ENCODE measurements around the gene HACE1.
"Not testable (repeated sequence)": the region's sequence is repeated elsewhere in the genome, so short reads cannot be mapped to it uniquely, and the experiment has no call there.

Gene HACE1

GRCh38 chr6:104737567-104737966 lies 122.2 kb downstream of the HACE1 start:
- not testable (repeated sequence) for H3K27me3 ChIP-seq (ENCODE audit: control insufficient read depth in 1 of 2, insufficient read depth in 2 of 2, low read length in 2 of 2); H3K9me3 ChIP-seq (ENCODE audit: control insufficient read depth in 2 of 2, low read length in 2 of 2); H3K36me3 ChIP-seq (ENCODE audit: control insufficient read depth in 2 of 2, insufficient read depth in 2 of 2, low read length in 2 of 2); H3K4me1 ChIP-seq (ENCODE audit: control insufficient read depth, insufficient read depth, low read length); H3K27ac ChIP-seq (ENCODE audit: low read length); H3K4me3 ChIP-seq (ENCODE audit: low read length in 2 of 2); H3K9ac ChIP-seq (ENCODE audit: low read length in 2 of 2)

DNA sequence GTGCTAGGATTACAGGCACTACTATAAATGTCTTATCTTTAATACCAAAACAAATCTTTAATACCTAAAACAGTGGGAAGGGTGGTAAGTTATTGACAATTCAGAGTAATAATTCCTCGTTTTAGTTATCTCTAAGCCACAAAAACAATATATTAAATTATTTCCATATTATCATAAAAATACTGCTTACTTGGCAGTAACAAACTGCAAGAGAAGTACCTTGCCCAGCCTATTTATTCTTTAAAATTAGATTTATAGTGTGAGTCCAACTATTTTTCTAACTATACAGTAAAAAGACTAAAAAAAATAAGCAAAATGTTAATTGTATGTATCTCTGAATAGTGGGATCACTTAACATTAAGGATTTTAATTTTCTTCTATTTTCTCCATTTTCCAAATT lies 123.2 kb downstream of the HACE1 start:
- H3K9me3 ChIP-seq (ENCODE audit: control insufficient read depth in 2 of 2, low read length in 2 of 2), result no peaks in the 10 kb centered on the region
- no peaks in the 10 kb centered on the region for H3K27me3 ChIP-seq (ENCODE audit: control insufficient read depth in 1 of 2, insufficient read depth in 2 of 2, low read length in 2 of 2)
- no peak overlapping the region for H3K4me3 ChIP-seq (ENCODE audit: low read length in 2 of 2)
- H3K27ac ChIP-seq (ENCODE audit: low read length), result no peak overlapping the region
- H3K4me1 ChIP-seq (ENCODE audit: control insufficient read depth, insufficient read depth, low read length), result no peaks in the 10 kb centered on the region
- H3K9ac ChIP-seq (ENCODE audit: low read length in 2 of 2), result no peak overlapping the region
- H3K36me3 ChIP-seq (ENCODE audit: control insufficient read depth in 2 of 2, insufficient read depth in 2 of 2, low read length in 2 of 2), result no peaks in the 10 kb centered on the region

DNA sequence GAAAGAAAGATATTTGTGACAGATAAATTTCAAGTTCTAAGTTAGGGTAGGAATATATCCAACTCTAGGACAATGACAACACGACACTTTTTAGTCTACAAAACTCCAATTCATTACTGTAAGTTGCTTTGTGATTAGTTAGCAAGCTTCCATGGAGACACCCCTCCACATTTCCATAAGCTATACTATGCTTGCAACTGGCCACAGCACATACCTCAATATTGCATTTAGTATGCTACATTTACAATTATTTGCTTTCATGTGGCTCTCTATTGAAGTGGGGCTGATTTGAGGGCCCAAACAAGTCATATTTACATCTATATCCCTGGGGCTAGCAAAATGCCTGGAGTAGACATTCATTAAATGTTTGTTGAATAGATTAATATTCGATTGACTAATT lies 129.3 kb downstream of the HACE1 start:
- Histone ChIP-seq H3K27ac (ENCODE audit: low read length) (no peak overlapping the region), H3K27me3 (ENCODE audit: control insufficient read depth in 1 of 2, insufficient read depth in 2 of 2, low read length in 2 of 2) (no peaks in the 10 kb centered on the region), H3K4me1 (ENCODE audit: control insufficient read depth, insufficient read depth, low read length) (no peaks in the 10 kb centered on the region), H3K9ac (ENCODE audit: low read length in 2 of 2) (no peak overlapping the region), H3K4me3 (ENCODE audit: low read length in 2 of 2) (no peak overlapping the region), H3K36me3 (ENCODE audit: control insufficient read depth in 2 of 2, insufficient read depth in 2 of 2, low read length in 2 of 2) (no peaks in the 10 kb centered on the region), H3K9me3 (ENCODE audit: control insufficient read depth in 2 of 2, low read length in 2 of 2) (no peaks in the 10 kb centered on the region)

DNA sequence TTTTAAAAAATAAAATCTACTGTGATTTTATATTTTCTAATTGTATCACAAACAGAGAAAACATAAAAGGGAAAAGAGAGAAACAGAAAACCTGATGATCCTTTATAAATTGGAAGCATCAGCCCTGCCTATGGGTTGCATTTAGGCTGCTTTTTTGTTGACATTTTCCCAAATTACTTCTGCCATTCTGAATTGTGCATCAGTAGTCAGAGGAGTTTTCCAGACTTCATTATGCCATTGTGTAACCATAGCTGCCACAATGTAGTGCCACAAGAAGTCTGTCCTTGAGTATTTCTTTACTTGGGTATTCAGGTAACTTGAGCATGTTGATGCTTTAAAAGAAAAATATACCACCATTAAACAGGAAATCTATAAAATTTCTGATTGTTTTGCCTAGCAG lies 130.3 kb downstream of the HACE1 start:
- H3K36me3 ChIP-seq (ENCODE audit: control insufficient read depth in 2 of 2, insufficient read depth in 2 of 2, low read length in 2 of 2), result no peaks in the 10 kb centered on the region
- no peaks in the 10 kb centered on the region for H3K27me3 ChIP-seq (ENCODE audit: control insufficient read depth in 1 of 2, insufficient read depth in 2 of 2, low read length in 2 of 2)
- H3K4me3 ChIP-seq (ENCODE audit: low read length in 2 of 2), result no peak overlapping the region
- no peaks in the 10 kb centered on the region for H3K9me3 ChIP-seq (ENCODE audit: control insufficient read depth in 2 of 2, low read length in 2 of 2)
- H3K9ac ChIP-seq (ENCODE audit: low read length in 2 of 2), result no peak overlapping the region
- no peak overlapping the region for H3K27ac ChIP-seq (ENCODE audit: low read length)
- no peaks in the 10 kb centered on the region for H3K4me1 ChIP-seq (ENCODE audit: control insufficient read depth, insufficient read depth, low read length)

GRCh38 chr6:104728448-104728847 lies 131.3 kb downstream of the HACE1 start:
- Histone ChIP-seq H3K27ac (ENCODE audit: low read length) (no peak overlapping the region), H3K9me3 (ENCODE audit: control insufficient read depth in 2 of 2, low read length in 2 of 2) (no peaks in the 10 kb centered on the region), H3K4me3 (ENCODE audit: low read length in 2 of 2) (no peak overlapping the region), H3K36me3 (ENCODE audit: control insufficient read depth in 2 of 2, insufficient read depth in 2 of 2, low read length in 2 of 2) (no peaks in the 10 kb centered on the region), H3K27me3 (ENCODE audit: control insufficient read depth in 1 of 2, insufficient read depth in 2 of 2, low read length in 2 of 2) (no peaks in the 10 kb centered on the region), H3K4me1 (ENCODE audit: control insufficient read depth, insufficient read depth, low read length) (no peaks in the 10 kb centered on the region), H3K9ac (ENCODE audit: low read length in 2 of 2) (no peak overlapping the region)

- Histone ChIP-seq H3K36me3 (ENCODE audit: control insufficient read depth in 2 of 2, insufficient read depth in 2 of 2, low read length in 2 of 2) (no peaks in the 10 kb centered on the region), H3K9ac (ENCODE audit: low read length in 2 of 2) (no peak overlapping the region), H3K9me3 (ENCODE audit: control insufficient read depth in 2 of 2, low read length in 2 of 2) (no peaks in the 10 kb centered on the region)
Measured at GRCh38 chr6:104718672-104719071, 141.0 kb downstream of the HACE1 start.

GRCh38 chr6:104716858-104717257 lies 142.9 kb downstream of the HACE1 start:
- Histone ChIP-seq H3K4me3 (ENCODE audit: low read length in 2 of 2) (no peak overlapping the region), H3K9ac (ENCODE audit: low read length in 2 of 2) (no peak overlapping the region), H3K9me3 (ENCODE audit: control insufficient read depth in 2 of 2, low read length in 2 of 2) (no peaks in the 10 kb centered on the region), H3K4me1 (ENCODE audit: control insufficient read depth, insufficient read depth, low read length) (no peaks in the 10 kb centered on the region), H3K36me3 (ENCODE audit: control insufficient read depth in 2 of 2, insufficient read depth in 2 of 2, low read length in 2 of 2) (no peaks in the 10 kb centered on the region), H3K27ac (ENCODE audit: low read length) (no peak overlapping the region), H3K27me3 (ENCODE audit: control insufficient read depth in 1 of 2, insufficient read depth in 2 of 2, low read length in 2 of 2) (no peaks in the 10 kb centered on the region)

More at GRCh38 chr6:104718672-104719071, 141.0 kb downstream of the HACE1 start:
- H3K27me3 ChIP-seq (ENCODE audit: control insufficient read depth in 1 of 2, insufficient read depth in 2 of 2, low read length in 2 of 2), result no peaks in the 10 kb centered on the region
- no peak overlapping the region for H3K27ac ChIP-seq (ENCODE audit: low read length)
- H3K4me3 ChIP-seq (ENCODE audit: low read length in 2 of 2), result no peak overlapping the region
- no peaks in the 10 kb centered on the region for H3K4me1 ChIP-seq (ENCODE audit: control insufficient read depth, insufficient read depth, low read length)

- Histone ChIP-seq H3K4me3 (ENCODE audit: low read length in 2 of 2) (no peak overlapping the region), H3K4me1 (ENCODE audit: control insufficient read depth, insufficient read depth, low read length) (no peaks in the 10 kb centered on the region), H3K9me3 (ENCODE audit: control insufficient read depth in 2 of 2, low read length in 2 of 2) (no peaks in the 10 kb centered on the region), H3K9ac (ENCODE audit: low read length in 2 of 2) (no peak overlapping the region), H3K27me3 (ENCODE audit: control insufficient read depth in 1 of 2, insufficient read depth in 2 of 2, low read length in 2 of 2) (no peaks in the 10 kb centered on the region), H3K27ac (ENCODE audit: low read length) (no peak overlapping the region), H3K36me3 (ENCODE audit: control insufficient read depth in 2 of 2, insufficient read depth in 2 of 2, low read length in 2 of 2) (no peaks in the 10 kb centered on the region)
Measured at GRCh38 chr6:104714796-104715195, 144.9 kb downstream of the HACE1 start.

DNA sequence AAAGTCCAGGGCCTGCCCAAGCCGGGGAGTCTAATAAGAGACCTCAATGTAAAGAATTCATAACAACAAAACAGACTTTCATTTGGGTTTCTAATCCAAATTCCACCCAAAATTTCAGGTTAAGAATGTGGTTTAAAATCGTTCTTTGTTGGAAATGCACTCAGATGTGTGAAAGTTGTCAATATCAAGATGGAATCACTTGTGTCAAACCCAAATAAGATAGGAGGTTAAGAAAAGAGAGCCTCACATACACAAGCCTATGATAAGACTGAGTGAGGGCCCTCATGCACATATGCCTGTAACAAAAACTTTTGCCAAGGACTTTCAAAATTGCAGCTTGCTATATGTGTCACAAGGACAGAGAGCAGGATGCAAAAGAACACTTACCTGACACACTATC lies 145.7 kb downstream of the HACE1 start:
- Histone ChIP-seq H3K4me3 (ENCODE audit: low read length in 2 of 2) (no peak overlapping the region), H3K27me3 (ENCODE audit: control insufficient read depth in 1 of 2, insufficient read depth in 2 of 2, low read length in 2 of 2) (no peaks in the 10 kb centered on the region), H3K36me3 (ENCODE audit: control insufficient read depth in 2 of 2, insufficient read depth in 2 of 2, low read length in 2 of 2) (no peaks in the 10 kb centered on the region), H3K27ac (ENCODE audit: low read length) (no peak overlapping the region), H3K4me1 (ENCODE audit: control insufficient read depth, insufficient read depth, low read length) (no peaks in the 10 kb centered on the region), H3K9ac (ENCODE audit: low read length in 2 of 2) (no peak overlapping the region), H3K9me3 (ENCODE audit: control insufficient read depth in 2 of 2, low read length in 2 of 2) (no peaks in the 10 kb centered on the region)

DNA sequence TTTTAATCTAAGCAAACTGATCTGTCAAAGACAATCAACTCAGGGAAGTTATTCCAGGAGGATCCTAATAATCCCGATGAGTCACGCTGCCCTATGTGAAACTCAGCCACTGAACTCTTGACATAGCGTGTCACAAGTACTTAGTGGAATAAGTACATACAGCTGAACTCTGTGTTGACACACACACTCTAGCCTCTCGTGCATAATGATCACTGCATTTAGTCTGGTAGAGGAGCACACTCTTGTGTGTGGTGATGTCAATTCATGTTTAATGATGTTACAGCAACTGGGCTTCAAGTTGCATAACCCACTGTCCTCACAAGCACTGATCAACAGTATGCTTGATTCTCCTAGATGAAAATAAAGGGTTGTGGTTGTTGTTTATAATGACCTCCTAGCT lies 148.3 kb downstream of the HACE1 start:
- H3K27me3 ChIP-seq (ENCODE audit: control insufficient read depth in 1 of 2, insufficient read depth in 2 of 2, low read length in 2 of 2), result no peaks in the 10 kb centered on the region
- H3K36me3 ChIP-seq (ENCODE audit: control insufficient read depth in 2 of 2, insufficient read depth in 2 of 2, low read length in 2 of 2), result no peaks in the 10 kb centered on the region
- H3K4me1 ChIP-seq (ENCODE audit: control insufficient read depth, insufficient read depth, low read length), result no peaks in the 10 kb centered on the region
- H3K27ac ChIP-seq (ENCODE audit: low read length), result no peak overlapping the region
- H3K9ac ChIP-seq (ENCODE audit: low read length in 2 of 2), result no peak overlapping the region
- no peak overlapping the region for H3K4me3 ChIP-seq (ENCODE audit: low read length in 2 of 2)
- H3K9me3 ChIP-seq (ENCODE audit: control insufficient read depth in 2 of 2, low read length in 2 of 2), result no peaks in the 10 kb centered on the region

DNA sequence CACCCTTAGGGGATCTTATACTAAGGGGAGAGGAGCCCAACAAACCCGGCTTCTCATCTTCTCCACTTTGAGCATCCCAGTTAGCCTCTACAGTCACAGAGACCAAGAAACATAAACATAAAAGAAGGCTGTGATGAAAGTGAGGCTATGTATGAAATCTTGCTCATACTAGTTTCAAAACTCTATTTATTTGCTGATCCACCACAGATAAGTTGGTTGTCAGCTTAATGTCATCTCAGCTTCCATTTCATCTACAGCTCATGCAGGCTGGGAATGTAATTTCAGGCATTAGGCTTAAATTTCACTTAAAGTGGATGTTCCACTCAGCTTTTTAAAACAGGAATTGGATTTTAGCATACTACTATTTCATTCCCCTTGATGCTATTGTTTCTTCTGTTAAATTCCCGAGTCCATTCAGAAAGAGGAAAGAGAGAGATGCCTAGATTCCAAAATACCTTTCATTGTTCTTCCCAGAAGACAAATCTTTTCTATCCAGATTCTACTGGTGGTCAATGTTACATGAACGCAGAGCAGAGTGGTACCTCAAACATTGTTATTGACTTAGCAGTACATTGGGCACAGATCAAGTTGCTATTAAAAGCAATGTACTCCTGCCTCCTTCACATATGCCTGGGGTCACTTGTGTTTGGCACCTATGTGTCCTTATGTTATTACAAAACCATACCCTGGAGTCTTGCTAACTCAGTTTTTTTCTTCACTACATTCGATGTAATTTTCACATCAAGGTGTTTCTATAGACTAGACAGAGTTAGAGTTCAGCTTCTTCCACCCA lies 149.0 kb downstream of the HACE1 start:
- Histone ChIP-seq H3K4me3 (ENCODE audit: low read length in 2 of 2) (no peak overlapping the region), H3K9me3 (ENCODE audit: control insufficient read depth in 2 of 2, low read length in 2 of 2) (no peaks in the 10 kb centered on the region), H3K9ac (ENCODE audit: low read length in 2 of 2) (no peak overlapping the region), H3K4me1 (ENCODE audit: control insufficient read depth, insufficient read depth, low read length) (no peaks in the 10 kb centered on the region), H3K27me3 (ENCODE audit: control insufficient read depth in 1 of 2, insufficient read depth in 2 of 2, low read length in 2 of 2) (no peaks in the 10 kb centered on the region), H3K36me3 (ENCODE audit: control insufficient read depth in 2 of 2, insufficient read depth in 2 of 2, low read length in 2 of 2) (no peaks in the 10 kb centered on the region), H3K27ac (ENCODE audit: low read length) (no peak overlapping the region)

Data from stomach smooth muscle (tissue), 2 donors.